Pons (tissue), 1 donor: ENCODE measurements around the gene MAPK4.
"Not testable (repeated sequence)": the region's sequence is repeated elsewhere in the genome, so short reads cannot be mapped to it uniquely, and the experiment has no call there.

Experiments
- DNase-seq: peaks from one replicate; pipeline ENCODE4 v3.0.0-alpha.2; 2016; ENCODE audit warnings: low spot score

Gene MAPK4

GRCh38 chr18:50686409-50686808 lies 126.5 kb downstream of the MAPK4 start:
- no peak for DNase-seq

- DNase-seq: no peak
Observed at GRCh38 chr18:50687491-50687890, 127.6 kb downstream of the MAPK4 start.

GRCh38 chr18:50689578-50689977 lies 129.7 kb downstream of the MAPK4 start:
- no peak for DNase-seq

GRCh38 chr18:50694147-50694546 lies 134.3 kb downstream of the MAPK4 start:
- no peak for DNase-seq

- no peak for DNase-seq
Observed at GRCh38 chr18:50695431-50696176, 135.7 kb downstream of the MAPK4 start.

- no peak for DNase-seq
Observed at GRCh38 chr18:50696436-50696835, 136.5 kb downstream of the MAPK4 start.

- DNase-seq: no peak
Observed at GRCh38 chr18:50696929-50697328, 137.0 kb downstream of the MAPK4 start.

- no peak for DNase-seq
Observed at GRCh38 chr18:50697509-50697908, 137.6 kb downstream of the MAPK4 start.

GRCh38 chr18:50700245-50701165 lies 140.6 kb downstream of the MAPK4 start:
- DNase-seq: no peak

- no peak for DNase-seq
Observed at GRCh38 chr18:50704357-50704940, 144.6 kb downstream of the MAPK4 start.

GRCh38 chr18:50706199-50706598 lies 146.3 kb downstream of the MAPK4 start:
- DNase-seq: no peak

GRCh38 chr18:50706651-50707050 lies 146.8 kb downstream of the MAPK4 start:
- DNase-seq: no peak

GRCh38 chr18:50707297-50707696 lies 147.4 kb downstream of the MAPK4 start:
- DNase-seq: not testable (repeated sequence)

- no peak for DNase-seq
Observed at GRCh38 chr18:50707855-50708469, 148.1 kb downstream of the MAPK4 start.

- no peak for DNase-seq
Observed at GRCh38 chr18:50709193-50709592, 149.3 kb downstream of the MAPK4 start.

GRCh38 chr18:50711386-50711785 lies 151.5 kb downstream of the MAPK4 start:
- DNase-seq: no peak

- DNase-seq: no peak
Observed at GRCh38 chr18:50715919-50716318, 156.0 kb downstream of the MAPK4 start.

GRCh38 chr18:50716902-50717301 lies 157.0 kb downstream of the MAPK4 start:
- DNase-seq: no peak

GRCh38 chr18:50717563-50717962 lies 157.7 kb downstream of the MAPK4 start:
- no peak for DNase-seq

GRCh38 chr18:50719471-50720324 lies 159.8 kb downstream of the MAPK4 start:
- DNase-seq: no peak

- no peak for DNase-seq
Observed at GRCh38 chr18:50720325-50720674, 160.4 kb downstream of the MAPK4 start.
